Activated CD8-positive, alpha-beta memory T cell treated with anti-CD3 and anti-CD28 coated beads for 24 hours (primary cell): ENCODE data around the gene MRPS7.
A peak's percentile ranks its signal among the peaks of the same experiment; 100 is the strongest.
"Not testable (repeated sequence)": the region's sequence is repeated elsewhere in the genome, so short reads cannot be mapped to it uniquely, and the experiment has no call there.

Experiments
- DNase-seq: peaks from one replicate; pipeline ENCODE4 v3.0.0-alpha.2; 2020

MRPS7 gene

GRCh38 chr17:75271955-75272847, 10.5 kb downstream of the MRPS7 start:
- peak; percentile 62 for DNase-seq

GRCh38 chr17:75272848-75273184, 11.1 kb downstream of the MRPS7 start:
- DNase-seq, result no peak

- DNase-seq, result no peak
These were observed 12.5 kb downstream of the MRPS7 start for GRCh38 chr17:75273977-75274708.

DNA sequence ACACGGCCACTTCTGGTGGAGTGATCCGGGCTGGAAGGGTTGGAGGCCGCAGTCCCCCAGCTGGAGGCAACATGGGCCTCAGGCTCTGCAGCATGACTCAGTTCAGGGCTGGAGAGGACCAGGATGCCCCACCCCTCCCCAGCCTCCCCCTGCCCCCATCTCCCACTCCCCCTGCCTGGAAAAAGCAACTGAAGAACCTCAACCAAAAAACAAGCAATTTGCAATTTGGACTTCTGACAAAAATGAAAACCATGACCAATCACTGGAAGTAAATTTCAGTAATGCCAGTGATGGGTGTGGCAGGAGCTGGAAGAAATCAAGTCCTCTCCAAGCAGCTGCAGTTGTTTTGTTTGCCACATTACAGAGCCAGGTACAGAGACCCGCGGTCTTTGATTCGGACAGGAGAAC, 16.0 kb downstream of the MRPS7 start:
- DNase-seq, result no peak

- not testable (repeated sequence) for DNase-seq
These were observed 18.5 kb downstream of the MRPS7 start for GRCh38 chr17:75280189-75280588.

- no peak for DNase-seq
These were observed 23.4 kb downstream of the MRPS7 start for GRCh38 chr17:75285123-75285522.

DNA sequence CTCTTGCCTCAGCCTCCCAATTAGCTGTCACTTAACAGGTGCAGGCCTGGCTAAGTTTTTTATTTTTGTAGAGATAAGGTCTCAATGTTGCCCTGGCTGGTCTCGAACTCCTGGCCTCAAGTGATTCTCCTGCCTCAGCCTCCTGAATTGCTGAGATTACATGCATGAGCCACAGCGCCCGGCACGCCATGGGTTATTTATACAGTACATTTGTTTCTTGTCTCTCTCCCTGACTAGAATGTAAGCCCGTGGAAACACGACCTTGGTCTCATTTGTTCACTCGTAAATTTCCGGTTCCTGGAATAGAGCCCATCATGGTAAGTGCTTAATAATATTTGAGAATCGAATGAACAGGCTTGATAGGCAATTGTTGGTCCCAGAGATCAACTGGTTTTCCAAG, 25.5 kb downstream of the MRPS7 start:
- no peak for DNase-seq

DNA sequence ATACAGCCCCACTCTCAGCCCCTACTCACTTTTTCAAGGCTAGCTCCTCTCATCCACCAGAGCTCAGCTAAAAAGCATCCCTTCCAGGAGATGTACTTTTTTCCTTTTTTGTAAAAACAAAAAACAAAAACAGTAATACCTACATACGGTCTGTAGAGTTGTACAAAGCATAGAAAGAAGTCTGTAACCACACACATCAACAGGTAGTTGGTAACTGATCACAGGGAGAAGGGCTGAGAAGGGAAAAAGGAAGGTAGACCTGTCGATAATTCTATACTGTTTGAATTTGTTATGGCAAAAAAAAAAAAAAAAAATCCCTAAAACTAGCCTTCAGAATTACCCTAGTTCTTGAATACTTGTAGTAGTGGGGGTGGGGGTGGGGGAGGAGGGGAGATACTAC, 26.7 kb downstream of the MRPS7 start:
- no peak for DNase-seq

GRCh38 chr17:75288770-75289114, 27.1 kb downstream of the MRPS7 start:
- DNase-seq, result no peak

DNA sequence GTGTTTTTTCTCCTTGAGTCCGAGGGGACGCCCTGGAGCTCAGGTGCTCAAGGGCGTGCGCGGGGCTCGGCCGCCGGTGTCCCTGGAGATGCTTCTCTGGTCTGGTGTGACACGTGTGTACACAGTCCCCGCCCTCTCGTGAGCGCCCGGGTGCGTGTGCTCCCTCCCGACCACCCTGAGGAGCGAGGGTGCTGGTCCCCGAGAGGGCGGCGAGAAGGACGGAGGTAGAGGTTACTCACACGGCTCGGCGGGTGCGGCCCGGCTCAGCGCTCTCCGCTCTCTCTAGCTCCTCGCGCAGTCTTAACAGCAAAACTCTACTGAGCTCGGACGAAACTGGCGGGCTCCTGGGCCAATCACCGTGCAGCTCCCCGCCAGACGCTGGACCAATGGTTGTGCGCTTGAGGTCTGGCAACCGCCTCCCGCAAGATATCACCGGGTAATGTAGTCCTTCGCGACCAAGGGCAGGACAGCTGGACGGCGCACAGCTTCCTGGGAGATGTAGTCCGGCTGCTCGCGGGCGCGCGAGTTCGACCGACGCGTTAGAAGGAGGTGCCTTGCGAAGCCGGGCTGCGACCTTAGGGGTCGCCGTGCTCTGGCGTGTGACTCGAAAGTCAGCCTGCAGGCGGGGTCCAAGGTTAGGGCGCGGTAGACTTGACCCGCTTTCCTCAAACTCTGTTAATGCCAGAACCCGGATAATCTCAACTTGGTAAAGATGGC, 27.6 kb downstream of the MRPS7 start, which contains the start of gene SLC25A19:
TSS of gene SLC25A19 (minus strand) at position 319 of the 717 bp plus-strand sequence. CDS start 2,669 bp downstream, outside the sequence.
- DNase-seq, result peak; percentile 95

DNA sequence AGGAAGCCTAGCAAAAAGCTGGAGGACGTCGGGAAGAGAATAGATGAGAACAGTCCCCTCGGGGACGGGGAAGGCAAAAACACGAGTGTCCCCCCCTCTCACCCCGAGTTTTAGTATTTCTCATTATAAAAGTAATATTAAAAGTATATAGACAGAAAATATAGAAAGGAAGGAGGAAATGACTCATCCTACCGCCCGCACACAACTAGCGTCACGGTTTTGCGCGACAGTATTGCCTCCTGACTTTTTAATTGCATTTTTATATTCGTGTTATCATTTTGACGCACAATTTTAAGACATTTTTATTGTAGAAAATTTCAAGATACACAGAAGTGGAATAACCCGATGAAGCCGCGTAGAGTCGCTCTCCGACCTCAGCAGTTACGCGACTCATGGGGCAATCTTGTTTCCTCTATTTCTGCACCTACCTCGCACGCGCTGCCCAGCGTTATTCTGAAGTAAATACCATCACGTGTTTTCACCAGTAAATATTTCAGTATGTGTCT, 28.2 kb downstream of the MRPS7 start:
- no peak for DNase-seq

DNA sequence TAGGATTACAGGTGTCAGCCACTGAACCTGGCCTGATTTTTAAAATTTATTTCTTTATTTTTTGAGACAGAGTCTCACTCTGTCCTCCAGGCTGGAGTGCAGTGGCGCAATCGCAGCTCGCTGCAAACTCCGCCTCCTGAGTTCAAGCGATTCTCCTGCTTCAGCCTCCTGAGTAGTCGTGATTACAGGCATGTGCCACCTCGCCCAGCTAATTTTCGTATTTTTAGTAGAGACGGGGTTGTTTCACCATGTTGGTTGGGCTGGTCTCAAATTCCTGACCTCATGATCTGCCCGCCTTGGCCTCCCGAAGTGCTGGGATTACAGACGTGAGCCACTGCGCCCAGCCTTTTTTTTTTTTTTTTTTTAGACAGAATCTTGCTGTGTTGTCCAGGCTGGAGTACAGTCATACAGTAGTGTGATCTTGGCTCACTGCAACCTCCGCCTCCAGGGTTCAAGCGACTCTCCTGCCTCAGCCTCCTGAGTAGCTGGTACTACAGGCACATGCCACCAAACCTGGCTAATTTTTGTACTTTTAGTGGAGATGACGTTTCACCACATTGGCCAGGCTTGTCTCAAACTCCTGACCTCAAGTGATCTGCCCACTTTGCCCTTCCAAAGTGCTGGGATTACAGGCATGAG, 31.2 kb downstream of the MRPS7 start:
- DNase-seq, result not testable (repeated sequence)

DNA sequence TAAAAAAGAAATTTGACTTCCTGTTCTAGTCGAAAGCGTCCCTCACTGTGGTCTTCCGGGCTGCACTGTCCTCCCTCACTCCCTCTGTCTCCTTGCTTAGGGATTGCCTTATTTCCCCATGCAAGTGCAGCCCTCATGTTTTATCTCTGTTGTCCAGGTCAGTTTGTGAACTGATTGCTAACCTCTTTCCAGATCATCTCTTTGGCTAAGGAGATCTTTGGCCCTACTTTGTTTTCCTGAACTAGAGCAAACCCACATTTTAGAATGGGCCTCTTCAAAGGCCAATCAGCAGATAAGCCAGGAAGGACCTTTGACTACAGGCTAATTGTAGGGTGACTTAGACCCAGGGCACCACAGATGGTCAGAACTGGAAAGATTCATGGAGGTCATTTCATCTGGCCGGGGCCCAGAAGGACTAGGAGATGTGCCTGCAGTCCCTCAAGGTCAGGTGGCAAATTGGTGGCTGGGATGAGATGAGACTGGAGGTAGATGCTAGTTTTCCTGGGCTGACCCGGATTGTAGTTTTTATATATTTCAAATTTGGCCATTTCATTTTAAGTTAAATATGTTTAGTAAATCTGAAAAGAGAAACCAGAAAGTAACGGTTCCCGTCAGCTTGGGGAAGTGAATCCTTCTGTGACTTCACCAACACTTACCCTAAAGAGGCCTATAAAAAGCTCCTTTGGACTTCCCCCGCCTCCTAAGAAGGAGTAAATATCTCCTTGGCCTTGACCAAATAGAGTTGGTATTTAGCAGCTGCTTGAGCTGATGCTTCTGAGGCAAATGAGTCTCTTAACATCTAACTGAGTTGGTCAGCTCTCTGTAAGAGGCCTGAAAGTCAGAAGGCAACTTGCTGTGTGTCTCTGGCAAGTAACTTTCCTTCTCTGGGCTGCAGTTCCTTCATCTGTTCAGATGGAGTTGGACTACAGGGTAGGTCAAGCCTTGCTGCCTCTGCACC, 33.8 kb downstream of the MRPS7 start:
- no peak for DNase-seq

DNA sequence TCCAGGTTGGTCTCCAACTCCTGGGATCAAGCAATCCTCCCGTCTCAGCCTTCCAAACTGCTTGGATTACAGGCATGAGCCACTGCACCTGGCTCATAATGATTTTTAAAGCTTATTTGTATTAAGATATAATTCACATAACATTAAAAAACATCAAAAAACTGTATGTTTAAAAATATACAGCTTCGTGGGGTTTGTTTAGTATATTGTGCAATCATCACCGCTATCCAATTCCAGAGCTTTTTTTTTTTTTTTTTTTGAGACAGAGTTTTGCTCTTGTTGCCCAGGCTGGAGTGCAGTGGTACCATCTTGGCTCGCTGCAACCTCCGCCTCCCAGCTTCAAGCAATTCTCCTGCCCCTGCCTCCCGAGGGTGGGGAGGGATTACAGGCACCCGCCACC, 38.6 kb downstream of the MRPS7 start:
- DNase-seq, result no peak

- DNase-seq, result no peak
These were observed 39.4 kb downstream of the MRPS7 start for GRCh38 chr17:75301049-75301448.

- DNase-seq, result no peak
These were observed 40.0 kb downstream of the MRPS7 start for GRCh38 chr17:75301502-75302206.

DNA sequence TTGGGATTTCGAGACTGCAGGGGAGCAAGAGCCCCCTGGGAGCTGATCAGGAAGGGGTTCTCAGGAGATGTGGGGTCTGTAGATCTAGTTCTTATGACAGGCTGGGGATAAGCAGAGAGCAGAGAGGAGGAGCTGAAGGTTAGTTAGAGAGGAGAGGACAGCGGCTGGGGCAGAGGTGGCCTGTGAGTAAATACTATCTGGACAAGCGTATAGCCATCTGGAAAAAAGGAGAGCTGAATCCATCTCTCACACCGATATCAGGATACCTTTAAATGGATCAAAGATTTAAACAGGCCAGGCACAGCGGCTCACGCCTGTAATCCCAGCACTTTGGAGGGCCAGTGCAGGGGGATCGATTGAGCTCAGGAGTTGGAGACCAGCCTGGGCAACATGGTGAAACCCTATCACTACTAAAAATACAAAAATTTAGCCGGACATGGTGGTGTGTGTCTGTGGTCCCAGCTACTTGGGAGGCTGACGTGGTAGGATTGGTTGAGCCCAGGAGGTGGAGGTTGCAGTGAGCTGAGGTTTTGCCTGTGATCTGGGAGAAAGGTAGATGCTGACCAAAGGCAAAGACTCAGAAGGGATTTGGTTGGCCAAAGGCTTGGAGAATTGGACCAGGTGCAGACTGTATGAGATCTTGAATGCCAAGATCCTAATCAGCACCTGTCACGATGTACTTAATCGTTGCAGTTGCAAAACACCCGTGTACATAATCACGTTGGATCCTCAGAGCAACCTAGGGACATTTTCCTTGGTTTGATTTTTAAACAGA, 46.5 kb downstream of the MRPS7 start:
- DNase-seq, result no peak

- DNase-seq, result no peak
These were observed 47.3 kb downstream of the MRPS7 start for GRCh38 chr17:75308732-75309629.

GRCh38 chr17:75313941-75314551, 52.4 kb downstream of the MRPS7 start:
- no peak for DNase-seq
